OCI-M1 (cell line): Measurements from ENCODE around the gene PPARA.

Experiments used
- DNase-seq: peaks from one replicate; lab custom pipeline; 2025; lab: John Stamatoyannopoulos, UW

PPARA gene

GRCh38 chr22:46114518-46115387, 35.6 kb upstream of the PPARA start:
- no peak for DNase-seq

- no peak for DNase-seq
These were observed 35.0 kb upstream of the PPARA start for GRCh38 chr22:46115388-46115678.

- DNase-seq: no peak
These were observed 34.4 kb upstream of the PPARA start for GRCh38 chr22:46115755-46116490.

GRCh38 chr22:46116491-46116958, 33.8 kb upstream of the PPARA start:
- peak; percentile 91 for DNase-seq

- no peak for DNase-seq
These were observed 32.8 kb upstream of the PPARA start for GRCh38 chr22:46117206-46118199.

- DNase-seq: no peak
These were observed 31.1 kb upstream of the PPARA start for GRCh38 chr22:46119093-46119728.

- no peak for DNase-seq
These were observed 30.5 kb upstream of the PPARA start for GRCh38 chr22:46119729-46120419.

GRCh38 chr22:46120420-46120737, 29.9 kb upstream of the PPARA start:
- no peak for DNase-seq

- DNase-seq: no peak
These were observed 29.2 kb upstream of the PPARA start for GRCh38 chr22:46121079-46121478.

- DNase-seq: no peak
These were observed 28.6 kb upstream of the PPARA start for GRCh38 chr22:46121523-46122287.

GRCh38 chr22:46122511-46122971, 27.8 kb upstream of the PPARA start:
- DNase-seq: peak; percentile 80

GRCh38 chr22:46122980-46123693, 27.2 kb upstream of the PPARA start:
- DNase-seq: no peak

- DNase-seq: no peak
These were observed 26.5 kb upstream of the PPARA start for GRCh38 chr22:46123694-46124382.

GRCh38 chr22:46124383-46125144, 25.8 kb upstream of the PPARA start:
- peak; percentile 66 for DNase-seq

GRCh38 chr22:46125311-46125710, 25.0 kb upstream of the PPARA start:
- no peak for DNase-seq

GRCh38 chr22:46125816-46126765, 24.2 kb upstream of the PPARA start:
- no peak for DNase-seq

GRCh38 chr22:46126853-46127385, 23.4 kb upstream of the PPARA start:
- DNase-seq: no peak
